GM23338 (cell line): ENCODE data around the gene SLC25A48. TPM values are rescaled to one million over a fixed set of nuclear protein-coding genes. Genes with fewer than 3 reads are reported as not detected.

Source experiments
- ATAC-seq: fragments of 200-7000 bp; cut with Tn5 transposase; 3 replicates; pipeline ENCODE4 v1.9.1; 2020
- DNase-seq: peaks from one replicate; pipeline ENCODE4 v3.0.0-alpha.2; 2015; ENCODE audit warnings: low spot score
- H2AFZ ChIP-seq: fragments of 200-600 bp; sonication (generic); 2 replicates; pipeline ENCODE4 v1.8.0; 2016; ENCODE audit warnings: antibody characterized with exemption, mild to moderate bottlenecking, moderate library complexity
- H3F3A ChIP-seq: fragments of 200-600 bp; sonication (generic); replicated peaks from 2 replicates; pipeline ENCODE4 v1.8.0; 2017; ENCODE audit warnings: antibody characterized with exemption, mixed run types, low read depth
- H3K27ac ChIP-seq: fragments of 200-600 bp; sonication (generic); 2 replicates; pipeline ENCODE4 v1.6.1; 2016; ENCODE audit warnings: low read depth
- H3K27me3 ChIP-seq: fragments of 200-600 bp; sonication (generic); 2 replicates; pipeline ENCODE4 v1.8.0; 2016; ENCODE audit warnings: mild to moderate bottlenecking, mixed run types, moderate library complexity; ENCODE audit not compliant: insufficient read depth
- H3K36me3 ChIP-seq: fragments of 200-600 bp; sonication (generic); 2 replicates; pipeline ENCODE4 v1.8.0; 2016; ENCODE audit warnings: mild to moderate bottlenecking; ENCODE audit not compliant: insufficient read depth
- H3K4me1 ChIP-seq: fragments of 200-600 bp; sonication (generic); 2 replicates; pipeline ENCODE4 v1.8.0; 2016; ENCODE audit warnings: mild to moderate bottlenecking, moderate library complexity; ENCODE audit not compliant: insufficient read depth
- H3K4me2 ChIP-seq: fragments of 200-600 bp; sonication (generic); 2 replicates; pipeline ENCODE4 v1.7.1; 2017; ENCODE audit warnings: mixed run types
- H3K4me3 ChIP-seq: fragments of 200-600 bp; sonication (generic); 2 replicates; pipeline ENCODE4 v1.6.1; 2016; ENCODE audit warnings: mixed run types
- H3K79me2 ChIP-seq: fragments of 200-600 bp; sonication (generic); replicated peaks from 2 replicates; pipeline ENCODE4 v1.8.0; 2017; ENCODE audit warnings: mild to moderate bottlenecking; ENCODE audit not compliant: insufficient read depth
- H3K9me2 ChIP-seq: fragments of 200-600 bp; sonication (generic); 2 replicates; pipeline ENCODE4 v1.8.0; 2017; ENCODE audit not compliant: insufficient read depth
- H4K20me1 ChIP-seq: fragments of 200-600 bp; sonication (generic); replicated peaks from 2 replicates; pipeline ENCODE4 v1.8.0; 2017; ENCODE audit warnings: mild to moderate bottlenecking; ENCODE audit not compliant: insufficient read depth
- H3K27ac Mint-ChIP-seq: 2 replicates; pipeline ENCODE4 v1.8.0; 2020; ENCODE audit warnings: inconsistent platforms, mild to moderate bottlenecking, moderate library complexity, mixed read lengths
- H3K27me3 Mint-ChIP-seq: 3 replicates; pipeline ENCODE4 v1.8.0; 2022; ENCODE audit warnings: low read depth, mild to moderate bottlenecking, moderate library complexity, mixed read lengths, inconsistent platforms; ENCODE audit not compliant: insufficient read depth, poor library complexity
- H3K36me3 Mint-ChIP-seq: 3 replicates; pipeline ENCODE4 v1.8.0; 2021; ENCODE audit warnings: low read depth, mild to moderate bottlenecking, inconsistent platforms, moderate library complexity, mixed read lengths
- H3K4me1 Mint-ChIP-seq: 3 replicates; pipeline ENCODE4 v1.8.0; 2020; ENCODE audit warnings: mild to moderate bottlenecking, inconsistent platforms, mixed read lengths
- H3K4me3 Mint-ChIP-seq: 3 replicates; pipeline ENCODE4 v1.8.0; 2021; ENCODE audit warnings: moderate library complexity, mild to moderate bottlenecking, inconsistent platforms, mixed read lengths
- H3K9me3 Mint-ChIP-seq: 3 replicates; pipeline ENCODE4 v1.8.0; 2020; ENCODE audit warnings: moderate library complexity, mild to moderate bottlenecking, inconsistent platforms, mixed read lengths
- CREB1 ChIP-seq: fragments of 250-450 bp; sonication (Bioruptor Pico); IDR thresholded peaks from 2 replicates; pipeline ENCODE4 v1.5.0; 2020; ENCODE audit warnings: low read depth, mild to moderate bottlenecking, moderate library complexity
- EZH2phosphoT487 ChIP-seq: fragments of 200-600 bp; sonication (generic); IDR thresholded peaks from one replicate; pipeline ENCODE4 v1.8.1; 2018; ENCODE audit warnings: antibody characterized with exemption; ENCODE audit not compliant: unreplicated experiment
- JUNB ChIP-seq: IDR thresholded peaks from one replicate; pipeline ENCODE4 v1.6.1; 2016; ENCODE audit warnings: antibody characterized with exemption; ENCODE audit not compliant: unreplicated experiment
- NANOG ChIP-seq: IDR thresholded peaks from 2 replicates; pipeline ENCODE4 v1.6.1; 2016; ENCODE audit warnings: antibody characterized with exemption, borderline replicate concordance
- POLR2AphosphoS5 ChIP-seq: IDR thresholded peaks from 2 replicates; pipeline ENCODE4 v1.6.1; 2016; ENCODE audit warnings: antibody characterized with exemption, low read depth
- STAT1 ChIP-seq: IDR thresholded peaks from one replicate; pipeline ENCODE4 v1.6.1; 2016; ENCODE audit warnings: antibody characterized with exemption; ENCODE audit not compliant: unreplicated experiment
- ZNF114 ChIP-seq: fragments of 250-450 bp; sonication (Bioruptor Pico); IDR thresholded peaks from 2 replicates; pipeline ENCODE4 v1.5.0; 2020; ENCODE audit warnings: mild to moderate bottlenecking, moderate library complexity
- ZNF331 ChIP-seq: fragments of 250-450 bp; sonication (Bioruptor Pico); IDR thresholded peaks from 2 replicates; pipeline ENCODE4 v1.5.0; 2020; ENCODE audit warnings: low read depth, mild to moderate bottlenecking, moderate library complexity
- polyA plus RNA-seq: library from polyadenylated mRNA; unstranded; fragments of >200 nt; fragmentation: Nextera tagmentation; extraction: Ambion mirVana; gene quantifications from 2 replicates; pipeline ENCODE4 v1.2.1, GENCODE V29; 2016
- total RNA-seq: library from RNA; depleted of rRNA; stranded (reverse); fragments of >200 nt; shearing (Covaris generic); gene quantifications from 2 replicates; pipeline ENCODE4 v1.2.3, GENCODE V29; 2014
- TF ChIP-seq, protein P1 (sequence below), 2 experiments: fragments of 200-600 bp in 1 of 2; sonication (generic) in 1 of 2; conservative IDR thresholded peaks; 2 replicates each; pipeline versions ENCODE4 v1.5.1 to v1.6.1; 2016 to 2017; ENCODE audit warnings: antibody characterized with exemption in 2 of 2, low read depth in 2 of 2, mild to moderate bottlenecking in 2 of 2, moderate library complexity in 1 of 2
- TF ChIP-seq, protein P2 (sequence below): IDR thresholded peaks from 2 replicates; pipeline ENCODE4 v1.6.1; 2016; ENCODE audit warnings: antibody characterized with exemption
- TF ChIP-seq, protein P3 (sequence below): IDR thresholded peaks from one replicate; pipeline ENCODE4 v1.6.1; 2018; ENCODE audit warnings: antibody characterized with exemption; ENCODE audit not compliant: unreplicated experiment
- TF ChIP-seq, protein P4 (sequence below): fragments of 250-450 bp; sonication (Bioruptor Pico); IDR thresholded peaks from 2 replicates; pipeline ENCODE4 v1.5.0; 2020; ENCODE audit warnings: mild to moderate bottlenecking, moderate library complexity

Gene SLC25A48
- total and polyA plus RNA-seq, 2 experiments from 2014 or later = 1.1 to 1.5 TPM

DNA sequence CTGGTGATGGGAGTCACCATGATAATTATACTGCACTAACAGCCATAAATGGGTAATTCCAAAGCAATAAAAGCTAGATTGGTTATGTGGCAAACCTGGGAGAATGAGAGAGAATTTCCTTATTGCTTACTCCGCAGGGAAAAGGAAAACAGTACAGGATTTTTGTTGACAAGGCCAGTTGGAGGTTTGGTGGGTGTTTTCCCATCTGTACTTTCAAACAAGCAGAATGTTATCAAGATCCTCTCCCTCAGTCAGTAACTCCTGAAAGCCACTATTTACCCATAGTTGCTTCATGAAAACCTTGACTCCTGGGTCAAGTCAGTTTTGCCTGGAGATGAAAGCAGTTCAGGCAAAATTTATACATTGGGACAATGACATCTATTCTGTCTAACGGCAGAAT lies 34.8 kb downstream of the SLC25A48 start (continued):
- TF ChIP-seq, protein P1, sequence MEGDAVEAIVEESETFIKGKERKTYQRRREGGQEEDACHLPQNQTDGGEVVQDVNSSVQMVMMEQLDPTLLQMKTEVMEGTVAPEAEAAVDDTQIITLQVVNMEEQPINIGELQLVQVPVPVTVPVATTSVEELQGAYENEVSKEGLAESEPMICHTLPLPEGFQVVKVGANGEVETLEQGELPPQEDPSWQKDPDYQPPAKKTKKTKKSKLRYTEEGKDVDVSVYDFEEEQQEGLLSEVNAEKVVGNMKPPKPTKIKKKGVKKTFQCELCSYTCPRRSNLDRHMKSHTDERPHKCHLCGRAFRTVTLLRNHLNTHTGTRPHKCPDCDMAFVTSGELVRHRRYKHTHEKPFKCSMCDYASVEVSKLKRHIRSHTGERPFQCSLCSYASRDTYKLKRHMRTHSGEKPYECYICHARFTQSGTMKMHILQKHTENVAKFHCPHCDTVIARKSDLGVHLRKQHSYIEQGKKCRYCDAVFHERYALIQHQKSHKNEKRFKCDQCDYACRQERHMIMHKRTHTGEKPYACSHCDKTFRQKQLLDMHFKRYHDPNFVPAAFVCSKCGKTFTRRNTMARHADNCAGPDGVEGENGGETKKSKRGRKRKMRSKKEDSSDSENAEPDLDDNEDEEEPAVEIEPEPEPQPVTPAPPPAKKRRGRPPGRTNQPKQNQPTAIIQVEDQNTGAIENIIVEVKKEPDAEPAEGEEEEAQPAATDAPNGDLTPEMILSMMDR (conservative IDR thresholded peaks at IDR 0.05; ENCODE audit: low read depth in 2 of 2) = no peak
- TF ChIP-seq STAT1 = no peak

DNA sequence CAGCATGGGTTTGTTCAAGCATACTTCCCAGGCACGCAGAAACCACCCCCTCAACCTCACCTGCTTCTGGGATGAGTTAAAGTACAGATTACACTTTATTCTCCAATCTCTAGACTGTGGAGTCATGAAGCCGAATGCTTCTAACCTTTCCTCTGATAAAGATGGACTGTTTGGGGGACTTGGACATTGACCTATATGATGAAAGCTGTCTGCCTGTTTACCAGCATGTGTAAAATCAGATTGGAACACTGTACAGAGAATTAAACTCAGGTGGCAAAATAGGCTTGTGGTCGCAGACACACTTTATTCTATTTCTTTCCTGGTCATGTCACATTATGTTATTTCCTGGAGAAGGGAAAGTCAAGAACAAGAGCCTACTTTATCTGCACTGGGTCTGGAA lies 35.5 kb downstream of the SLC25A48 start:
- Histone ChIP-seq H3K4me2 (no peak overlapping the region), H3K79me2 (no peaks in the 10 kb centered on the region), H3K4me1 (no peaks in the 10 kb centered on the region), H4K20me1 (no peaks in the 10 kb centered on the region), H3K4me3 (no peak overlapping the region), H3K9me2 (0 out of 2 replicates have a peak, but pooled peaks cover 5% of the 10 kb centered on the region), H2AFZ (no peak overlapping the region), H3F3A (no peaks in the 10 kb centered on the region), H3K27me3 (no peaks in the 10 kb centered on the region), H3K36me3 (no peaks in the 10 kb centered on the region), H3K27ac (no peak overlapping the region)
- no peaks in the 10 kb centered on the region for H3K4me1 Mint-ChIP-seq
- no peak overlapping the region for H3K27ac Mint-ChIP-seq
- ATAC-seq = no peak
- no peaks in the 10 kb centered on the region for H3K36me3 Mint-ChIP-seq
- no peaks in the 10 kb centered on the region for H3K9me3 Mint-ChIP-seq
- H3K4me3 Mint-ChIP-seq = no peak overlapping the region
- DNase-seq = no peak
- peaks cover 4% of the 10 kb centered on the region for H3K27me3 Mint-ChIP-seq
- TF ChIP-seq POLR2AphosphoS5 (no peak), CREB1 (no peak), EZH2phosphoT487 (no peak), STAT1 (no peak), JUNB (no peak), NANOG (no peak), ZNF331 (CRISPR knock-in tag) (no peak), ZNF114 (CRISPR knock-in tag) (no peak)
- TF ChIP-seq, protein P2, sequence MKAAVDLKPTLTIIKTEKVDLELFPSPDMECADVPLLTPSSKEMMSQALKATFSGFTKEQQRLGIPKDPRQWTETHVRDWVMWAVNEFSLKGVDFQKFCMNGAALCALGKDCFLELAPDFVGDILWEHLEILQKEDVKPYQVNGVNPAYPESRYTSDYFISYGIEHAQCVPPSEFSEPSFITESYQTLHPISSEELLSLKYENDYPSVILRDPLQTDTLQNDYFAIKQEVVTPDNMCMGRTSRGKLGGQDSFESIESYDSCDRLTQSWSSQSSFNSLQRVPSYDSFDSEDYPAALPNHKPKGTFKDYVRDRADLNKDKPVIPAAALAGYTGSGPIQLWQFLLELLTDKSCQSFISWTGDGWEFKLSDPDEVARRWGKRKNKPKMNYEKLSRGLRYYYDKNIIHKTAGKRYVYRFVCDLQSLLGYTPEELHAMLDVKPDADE = no peak
- TF ChIP-seq, protein P3, sequence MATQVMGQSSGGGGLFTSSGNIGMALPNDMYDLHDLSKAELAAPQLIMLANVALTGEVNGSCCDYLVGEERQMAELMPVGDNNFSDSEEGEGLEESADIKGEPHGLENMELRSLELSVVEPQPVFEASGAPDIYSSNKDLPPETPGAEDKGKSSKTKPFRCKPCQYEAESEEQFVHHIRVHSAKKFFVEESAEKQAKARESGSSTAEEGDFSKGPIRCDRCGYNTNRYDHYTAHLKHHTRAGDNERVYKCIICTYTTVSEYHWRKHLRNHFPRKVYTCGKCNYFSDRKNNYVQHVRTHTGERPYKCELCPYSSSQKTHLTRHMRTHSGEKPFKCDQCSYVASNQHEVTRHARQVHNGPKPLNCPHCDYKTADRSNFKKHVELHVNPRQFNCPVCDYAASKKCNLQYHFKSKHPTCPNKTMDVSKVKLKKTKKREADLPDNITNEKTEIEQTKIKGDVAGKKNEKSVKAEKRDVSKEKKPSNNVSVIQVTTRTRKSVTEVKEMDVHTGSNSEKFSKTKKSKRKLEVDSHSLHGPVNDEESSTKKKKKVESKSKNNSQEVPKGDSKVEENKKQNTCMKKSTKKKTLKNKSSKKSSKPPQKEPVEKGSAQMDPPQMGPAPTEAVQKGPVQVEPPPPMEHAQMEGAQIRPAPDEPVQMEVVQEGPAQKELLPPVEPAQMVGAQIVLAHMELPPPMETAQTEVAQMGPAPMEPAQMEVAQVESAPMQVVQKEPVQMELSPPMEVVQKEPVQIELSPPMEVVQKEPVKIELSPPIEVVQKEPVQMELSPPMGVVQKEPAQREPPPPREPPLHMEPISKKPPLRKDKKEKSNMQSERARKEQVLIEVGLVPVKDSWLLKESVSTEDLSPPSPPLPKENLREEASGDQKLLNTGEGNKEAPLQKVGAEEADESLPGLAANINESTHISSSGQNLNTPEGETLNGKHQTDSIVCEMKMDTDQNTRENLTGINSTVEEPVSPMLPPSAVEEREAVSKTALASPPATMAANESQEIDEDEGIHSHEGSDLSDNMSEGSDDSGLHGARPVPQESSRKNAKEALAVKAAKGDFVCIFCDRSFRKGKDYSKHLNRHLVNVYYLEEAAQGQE = no peak
- TF ChIP-seq, protein P4, sequence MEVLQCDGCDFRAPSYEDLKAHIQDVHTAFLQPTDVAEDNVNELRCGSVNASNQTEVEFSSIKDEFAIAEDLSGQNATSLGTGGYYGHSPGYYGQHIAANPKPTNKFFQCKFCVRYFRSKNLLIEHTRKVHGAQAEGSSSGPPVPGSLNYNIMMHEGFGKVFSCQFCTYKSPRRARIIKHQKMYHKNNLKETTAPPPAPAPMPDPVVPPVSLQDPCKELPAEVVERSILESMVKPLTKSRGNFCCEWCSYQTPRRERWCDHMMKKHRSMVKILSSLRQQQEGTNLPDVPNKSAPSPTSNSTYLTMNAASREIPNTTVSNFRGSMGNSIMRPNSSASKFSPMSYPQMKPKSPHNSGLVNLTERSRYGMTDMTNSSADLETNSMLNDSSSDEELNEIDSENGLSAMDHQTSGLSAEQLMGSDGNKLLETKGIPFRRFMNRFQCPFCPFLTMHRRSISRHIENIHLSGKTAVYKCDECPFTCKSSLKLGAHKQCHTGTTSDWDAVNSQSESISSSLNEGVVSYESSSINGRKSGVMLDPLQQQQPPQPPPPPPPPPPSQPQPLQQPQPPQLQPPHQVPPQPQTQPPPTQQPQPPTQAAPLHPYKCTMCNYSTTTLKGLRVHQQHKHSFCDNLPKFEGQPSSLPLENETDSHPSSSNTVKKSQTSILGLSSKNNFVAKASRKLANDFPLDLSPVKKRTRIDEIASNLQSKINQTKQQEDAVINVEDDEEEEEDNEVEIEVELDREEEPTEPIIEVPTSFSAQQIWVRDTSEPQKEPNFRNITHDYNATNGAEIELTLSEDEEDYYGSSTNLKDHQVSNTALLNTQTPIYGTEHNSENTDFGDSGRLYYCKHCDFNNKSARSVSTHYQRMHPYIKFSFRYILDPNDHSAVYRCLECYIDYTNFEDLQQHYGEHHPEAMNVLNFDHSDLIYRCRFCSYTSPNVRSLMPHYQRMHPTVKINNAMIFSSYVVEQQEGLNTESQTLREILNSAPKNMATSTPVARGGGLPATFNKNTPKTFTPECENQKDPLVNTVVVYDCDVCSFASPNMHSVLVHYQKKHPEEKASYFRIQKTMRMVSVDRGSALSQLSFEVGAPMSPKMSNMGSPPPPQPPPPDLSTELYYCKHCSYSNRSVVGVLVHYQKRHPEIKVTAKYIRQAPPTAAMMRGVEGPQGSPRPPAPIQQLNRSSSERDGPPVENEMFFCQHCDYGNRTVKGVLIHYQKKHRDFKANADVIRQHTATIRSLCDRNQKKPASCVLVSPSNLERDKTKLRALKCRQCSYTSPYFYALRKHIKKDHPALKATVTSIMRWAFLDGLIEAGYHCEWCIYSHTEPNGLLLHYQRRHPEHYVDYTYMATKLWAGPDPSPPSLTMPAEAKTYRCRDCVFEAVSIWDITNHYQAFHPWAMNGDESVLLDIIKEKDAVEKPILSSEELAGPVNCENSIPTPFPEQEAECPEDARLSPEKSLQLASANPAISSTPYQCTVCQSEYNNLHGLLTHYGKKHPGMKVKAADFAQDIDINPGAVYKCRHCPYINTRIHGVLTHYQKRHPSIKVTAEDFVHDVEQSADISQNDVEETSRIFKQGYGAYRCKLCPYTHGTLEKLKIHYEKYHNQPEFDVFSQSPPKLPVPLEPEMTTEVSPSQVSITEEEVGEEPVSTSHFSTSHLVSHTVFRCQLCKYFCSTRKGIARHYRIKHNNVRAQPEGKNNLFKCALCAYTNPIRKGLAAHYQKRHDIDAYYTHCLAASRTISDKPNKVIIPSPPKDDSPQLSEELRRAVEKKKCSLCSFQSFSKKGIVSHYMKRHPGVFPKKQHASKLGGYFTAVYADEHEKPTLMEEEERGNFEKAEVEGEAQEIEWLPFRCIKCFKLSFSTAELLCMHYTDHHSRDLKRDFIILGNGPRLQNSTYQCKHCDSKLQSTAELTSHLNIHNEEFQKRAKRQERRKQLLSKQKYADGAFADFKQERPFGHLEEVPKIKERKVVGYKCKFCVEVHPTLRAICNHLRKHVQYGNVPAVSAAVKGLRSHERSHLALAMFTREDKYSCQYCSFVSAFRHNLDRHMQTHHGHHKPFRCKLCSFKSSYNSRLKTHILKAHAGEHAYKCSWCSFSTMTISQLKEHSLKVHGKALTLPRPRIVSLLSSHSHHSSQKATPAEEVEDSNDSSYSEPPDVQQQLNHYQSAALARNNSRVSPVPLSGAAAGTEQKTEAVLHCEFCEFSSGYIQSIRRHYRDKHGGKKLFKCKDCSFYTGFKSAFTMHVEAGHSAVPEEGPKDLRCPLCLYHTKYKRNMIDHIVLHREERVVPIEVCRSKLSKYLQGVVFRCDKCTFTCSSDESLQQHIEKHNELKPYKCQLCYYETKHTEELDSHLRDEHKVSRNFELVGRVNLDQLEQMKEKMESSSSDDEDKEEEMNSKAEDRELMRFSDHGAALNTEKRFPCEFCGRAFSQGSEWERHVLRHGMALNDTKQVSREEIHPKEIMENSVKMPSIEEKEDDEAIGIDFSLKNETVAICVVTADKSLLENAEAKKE (CRISPR knock-in tag) = no peak
